DMS 273 (cell line): ENCODE data around the gene CSPG4.
"Not testable (repeated sequence)": the region's sequence is repeated elsewhere in the genome, so short reads cannot be mapped to it uniquely, and the experiment has no call there.

Source experiments
- DNase-seq: peaks from one replicate; lab custom pipeline; 2025; ENCODE audit not compliant: unreplicated experiment; lab: John Stamatoyannopoulos, UW

The CSPG4 gene

DNA sequence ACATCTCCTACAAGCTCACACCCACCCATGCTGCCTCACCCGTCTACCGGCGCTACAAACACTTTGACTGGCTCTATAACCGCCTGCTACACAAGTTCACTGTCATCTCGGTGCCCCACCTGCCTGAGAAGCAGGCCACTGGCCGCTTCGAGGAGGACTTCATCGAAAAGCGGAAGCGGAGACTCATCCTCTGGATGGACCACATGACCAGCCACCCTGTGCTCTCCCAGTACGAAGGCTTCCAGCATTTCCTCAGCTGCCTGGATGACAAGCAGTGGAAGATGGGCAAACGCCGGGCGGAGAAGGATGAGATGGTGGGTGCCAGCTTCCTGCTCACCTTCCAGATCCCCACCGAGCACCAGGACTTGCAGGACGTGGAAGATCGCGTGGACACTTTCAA is 62.8 kb downstream of the CSPG4 start:
- DNase-seq = no peak

DNA sequence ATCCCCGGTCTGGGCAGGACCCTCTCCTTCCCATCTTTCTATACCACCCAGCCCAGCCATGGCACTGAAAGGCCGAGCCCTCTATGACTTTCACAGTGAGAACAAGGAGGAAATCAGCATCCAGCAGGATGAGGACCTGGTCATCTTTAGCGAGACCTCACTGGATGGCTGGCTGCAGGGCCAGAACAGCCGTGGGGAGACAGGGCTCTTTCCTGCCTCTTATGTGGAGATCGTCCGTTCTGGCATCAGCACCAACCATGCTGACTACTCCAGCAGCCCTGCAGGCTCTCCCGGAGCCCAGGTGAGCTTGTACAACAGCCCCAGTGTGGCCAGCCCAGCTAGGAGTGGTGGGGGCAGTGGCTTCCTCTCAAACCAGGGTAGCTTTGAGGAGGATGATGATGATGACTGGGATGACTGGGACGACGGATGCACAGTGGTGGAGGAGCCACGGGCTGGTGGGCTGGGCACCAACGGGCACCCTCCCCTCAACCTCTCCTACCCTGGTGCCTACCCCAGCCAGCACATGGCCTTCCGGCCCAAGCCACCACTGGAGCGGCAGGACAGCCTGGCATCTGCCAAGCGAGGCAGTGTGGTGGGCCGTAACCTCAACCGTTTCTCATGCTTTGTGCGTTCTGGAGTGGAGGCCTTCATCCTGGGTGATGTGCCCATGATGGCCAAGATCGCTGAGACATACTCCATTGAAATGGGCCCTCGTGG is 63.4 kb downstream of the CSPG4 start:
- no peak for DNase-seq

- DNase-seq = peak; percentile 54
These were observed 64.3 kb downstream of the CSPG4 start for GRCh38 chr15:75648156-75649000.

DNA sequence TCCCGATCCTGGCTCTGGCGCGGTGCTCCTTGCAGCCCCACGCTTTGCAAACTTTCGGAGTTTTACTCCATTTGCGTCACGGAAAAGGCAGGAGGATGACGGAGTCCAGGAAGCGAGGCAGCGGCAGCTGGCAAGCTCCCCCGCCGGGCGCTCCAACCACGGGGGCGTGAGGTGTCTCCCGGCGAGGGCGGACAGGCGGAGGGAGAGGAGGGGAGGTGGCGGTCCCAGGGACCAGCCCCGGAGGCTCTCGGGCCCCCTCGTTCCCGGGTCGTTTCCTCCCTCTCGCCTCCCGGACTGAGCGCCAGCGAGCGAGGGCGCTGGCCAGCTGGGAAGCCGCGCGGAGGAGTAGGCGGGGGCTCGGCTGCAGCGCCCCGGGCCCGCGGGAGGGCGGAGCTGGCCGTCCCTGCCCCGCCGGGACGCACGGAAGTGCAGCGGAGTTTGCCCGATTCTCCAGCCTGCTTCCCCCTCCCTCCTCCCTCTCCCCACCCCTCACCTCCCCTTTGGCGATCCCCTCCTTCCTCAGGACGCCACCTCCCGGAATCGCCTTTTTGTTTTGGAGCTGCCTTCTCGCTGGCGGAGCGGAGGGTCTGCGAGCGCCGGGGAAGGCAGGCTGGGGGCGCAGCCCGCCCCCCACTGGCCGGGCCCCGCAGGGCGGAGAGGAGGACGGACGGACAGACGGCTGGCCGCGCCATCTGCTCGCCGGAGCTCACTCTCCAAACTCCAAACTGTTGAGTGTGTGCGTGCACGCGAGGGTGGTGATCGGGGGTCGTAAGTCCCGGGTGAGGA is 65.1 kb downstream of the CSPG4 start, which contains the start of gene SNX33:
TSS of gene SNX33 (plus strand) at position 543 of the 786 bp plus-strand sequence. CDS start 1,191 bp downstream, outside the sequence.
- DNase-seq = peak; percentile 87

DNA sequence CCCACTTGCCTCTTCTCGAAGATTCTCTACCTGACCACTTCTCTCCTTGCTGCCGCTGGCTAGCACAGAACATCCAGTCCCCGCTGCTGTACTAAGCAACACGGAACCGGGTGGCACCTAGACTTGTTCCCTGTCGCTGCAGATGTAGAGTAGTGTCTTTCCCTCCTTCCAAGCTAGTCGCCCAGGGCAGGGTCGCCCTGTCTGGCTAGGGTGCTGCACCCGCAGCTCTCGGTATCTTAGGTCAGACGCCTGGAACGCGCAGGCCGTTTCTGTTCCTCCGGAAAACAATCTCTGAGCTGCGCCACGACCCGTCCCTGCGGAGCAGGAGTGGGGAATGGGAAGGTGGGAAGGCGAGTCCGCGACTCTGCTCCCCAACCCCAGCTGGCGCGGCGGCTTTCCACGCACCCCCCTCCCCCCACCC is 65.7 kb downstream of the CSPG4 start:
- DNase-seq = no peak

GRCh38 chr15:75646112-75646943 is 66.3 kb downstream of the CSPG4 start:
- DNase-seq = no peak

DNA sequence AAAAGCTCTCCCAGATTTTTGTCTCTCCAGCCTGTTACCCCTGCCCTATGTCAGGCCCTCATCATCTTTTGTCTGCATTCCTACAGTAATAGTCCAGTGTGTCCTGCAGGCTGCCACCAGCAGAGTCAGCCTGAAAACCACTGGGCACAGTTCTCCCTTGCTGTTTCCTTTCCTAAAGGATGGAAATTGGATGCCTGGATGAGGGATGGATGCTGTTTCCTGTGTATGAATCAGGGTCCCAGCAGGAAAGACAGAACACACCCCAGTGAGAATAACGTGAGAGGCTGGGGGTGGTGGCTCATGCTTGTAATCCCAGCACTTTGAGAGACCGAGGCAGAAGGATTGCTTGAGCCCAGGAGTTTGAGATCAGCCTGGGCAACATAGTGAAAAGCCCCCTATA is 68.3 kb downstream of the CSPG4 start:
- DNase-seq = no peak

DNA sequence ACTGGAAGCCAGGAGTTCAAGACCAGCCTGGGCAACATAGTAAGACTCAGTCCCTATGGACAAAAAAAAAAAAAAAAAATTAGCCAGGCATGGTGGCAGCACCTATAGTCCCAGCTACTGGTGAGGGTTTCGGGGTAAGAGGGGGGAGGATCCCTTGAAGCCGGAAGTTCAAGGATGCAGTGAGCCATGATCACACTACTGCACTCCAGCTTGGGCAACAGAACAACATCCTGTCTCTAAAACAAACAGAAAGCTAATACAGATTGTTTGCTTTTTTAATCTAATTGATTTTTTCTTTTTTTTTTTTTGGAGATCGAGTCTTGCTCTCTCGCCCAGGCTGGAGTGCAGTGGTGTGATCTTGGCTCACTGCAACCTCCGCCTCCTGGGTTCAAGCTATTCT is 71.0 kb downstream of the CSPG4 start:
- no peak for DNase-seq

- DNase-seq = no peak
These were observed 71.5 kb downstream of the CSPG4 start for GRCh38 chr15:75641179-75641503.

GRCh38 chr15:75640483-75641178 is 72.0 kb downstream of the CSPG4 start:
- DNase-seq = peak; percentile 64

GRCh38 chr15:75639709-75640482 is 72.8 kb downstream of the CSPG4 start, which contains the start of gene IMP3:
Gene IMP3 (minus strand): TSS chr15:75640224. CDS start chr15:75640168, 56 bp downstream.
- DNase-seq = peak; percentile 98

GRCh38 chr15:75639191-75639708 is 73.4 kb downstream of the CSPG4 start:
- DNase-seq = no peak

DNA sequence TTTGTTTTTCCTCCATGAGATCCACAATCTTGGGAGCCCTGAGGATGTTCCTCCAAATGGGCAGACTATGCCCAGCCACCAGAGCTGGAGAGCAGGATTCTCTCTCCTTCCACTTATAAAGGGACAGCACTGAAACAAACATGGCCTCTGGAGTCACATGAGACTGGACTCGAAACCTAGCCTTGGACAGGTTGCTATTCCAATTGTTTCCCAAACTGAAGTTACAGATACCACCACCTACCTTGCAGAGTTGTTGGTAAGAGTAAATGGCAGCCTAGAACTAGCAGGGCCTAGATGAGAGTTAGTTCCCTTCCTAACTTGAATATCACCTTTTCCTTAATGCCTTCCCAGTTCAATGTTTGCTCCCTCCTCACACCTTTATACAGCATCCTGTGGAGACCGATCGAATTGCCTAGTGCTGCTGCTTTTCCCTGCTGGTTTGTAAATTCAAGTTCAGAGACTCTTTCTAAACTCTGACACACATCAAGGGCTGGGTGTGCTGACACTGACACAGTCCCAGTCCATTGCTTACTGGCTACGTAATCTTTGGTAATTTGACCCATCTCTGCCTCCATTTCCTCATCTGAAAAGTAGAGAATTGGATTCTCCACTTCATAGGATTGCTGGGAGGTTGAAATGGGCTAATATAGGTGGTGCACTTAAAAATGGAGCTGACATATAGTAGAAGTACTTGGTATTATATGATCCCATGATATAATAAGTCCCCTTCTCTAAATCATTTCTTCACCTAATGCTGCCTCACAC is 75.2 kb downstream of the CSPG4 start:
- DNase-seq = no peak

DNA sequence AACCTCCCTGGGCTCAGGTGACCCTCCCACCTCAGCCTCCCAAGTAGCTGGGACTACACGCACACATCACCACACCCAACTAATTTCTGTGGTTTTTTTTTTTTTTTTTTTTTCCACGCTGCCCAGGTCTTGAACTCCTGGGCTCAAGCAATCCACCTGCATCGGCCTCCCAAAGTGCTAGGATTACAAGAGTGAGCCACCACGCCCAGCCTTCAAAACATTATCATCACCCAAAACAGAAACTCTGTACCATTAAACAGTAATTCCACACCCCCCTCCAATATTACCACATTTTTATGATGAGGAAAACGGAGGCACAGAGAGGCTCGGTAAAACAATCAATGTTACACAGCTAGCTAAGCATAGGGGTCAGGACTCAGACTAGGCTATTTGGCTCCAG is 76.6 kb downstream of the CSPG4 start:
- DNase-seq = no peak

- not testable (repeated sequence) for DNase-seq
These were observed 78.7 kb downstream of the CSPG4 start for GRCh38 chr15:75633922-75634321.

DNA sequence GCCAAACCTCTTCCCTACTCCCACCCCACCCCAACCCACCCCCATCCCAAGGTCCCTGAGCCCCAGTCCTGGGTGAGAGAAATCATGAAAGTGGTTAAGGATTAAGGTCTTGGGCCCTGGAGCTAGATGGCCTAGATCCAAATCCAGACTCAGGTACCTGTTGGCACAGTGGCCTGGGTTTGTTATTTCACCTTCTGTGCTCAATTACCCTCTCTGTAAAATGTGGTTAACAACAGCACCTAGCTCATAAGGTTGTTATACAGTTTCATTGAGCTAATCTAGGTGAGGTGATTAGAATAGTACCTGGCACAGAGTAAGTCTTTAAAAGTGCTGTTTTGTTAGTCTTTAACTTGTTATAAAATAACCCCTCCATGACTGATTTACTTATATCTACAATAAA is 80.7 kb downstream of the CSPG4 start:
- no peak for DNase-seq

- DNase-seq = peak; percentile 94
These were observed 86.9 kb downstream of the CSPG4 start, which contains the start of gene SNUPN for GRCh38 chr15:75625542-75626347. Gene SNUPN (minus strand): TSS chr15:75625725. CDS start chr15:75621051, 4,674 bp downstream.
